GM12872 (cell line): ENCODE measurements around the gene EAF2.
A peak's percentile ranks its signal among the peaks of the same experiment; 100 is the strongest.

Source experiments
- TF ChIP-seq, protein P1 (sequence below): IDR thresholded peaks from 3 replicates; pipeline ENCODE4 v1.5.1; 2011; ENCODE audit warnings: low read depth, mild to moderate bottlenecking, low read length, moderate library complexity; ENCODE audit not compliant: insufficient read depth

EAF2 gene

DNA sequence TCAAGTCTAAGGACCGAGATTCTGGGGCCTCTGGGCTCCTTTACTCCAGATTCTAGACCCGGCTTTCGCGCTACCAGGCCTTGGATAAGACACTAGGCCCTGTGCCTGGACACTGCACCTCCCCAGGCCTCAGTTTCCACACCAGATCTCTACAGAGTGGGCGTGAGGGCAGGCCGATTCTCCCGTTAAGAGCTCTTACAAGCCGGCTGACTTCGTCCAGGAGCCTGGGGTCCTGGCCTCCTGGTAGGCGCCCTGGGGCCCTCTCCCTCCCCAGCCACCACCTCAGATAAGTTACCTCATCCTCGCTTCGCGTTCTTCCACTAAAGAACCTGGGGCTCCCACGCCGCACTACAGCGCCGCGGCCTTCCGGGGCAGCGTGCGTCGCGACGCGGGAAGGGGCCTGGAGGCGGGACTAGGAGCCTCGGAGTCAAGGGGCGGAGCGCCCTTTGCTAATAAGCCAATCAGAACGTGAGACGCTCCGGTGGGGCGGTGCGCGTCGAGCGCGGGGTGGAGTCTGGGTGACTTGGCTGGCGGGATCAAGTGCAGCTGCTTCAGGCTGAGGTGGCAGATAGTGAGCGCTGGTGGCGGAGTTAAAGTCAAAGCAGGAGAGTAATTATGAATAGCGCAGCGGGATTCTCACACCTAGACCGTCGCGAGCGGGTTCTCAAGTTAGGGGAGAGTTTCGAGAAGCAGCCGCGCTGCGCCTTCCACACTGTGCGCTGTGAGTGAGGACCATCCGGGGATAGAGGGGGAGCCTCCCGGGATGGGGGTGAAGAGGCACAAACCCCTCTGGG lies at the start of gene EAF2, which contains the start of gene IQCB1:
Gene EAF2, plus strand, starts transcription at position 539 of the 794 bp plus-strand sequence. Its CDS starts 77 bp downstream, at position 616.
Gene IQCB1, minus strand, starts transcription at position 390 of the 794 bp plus-strand sequence. CDS start 6,100 bp downstream, outside the sequence.
- TF ChIP-seq, protein P1, sequence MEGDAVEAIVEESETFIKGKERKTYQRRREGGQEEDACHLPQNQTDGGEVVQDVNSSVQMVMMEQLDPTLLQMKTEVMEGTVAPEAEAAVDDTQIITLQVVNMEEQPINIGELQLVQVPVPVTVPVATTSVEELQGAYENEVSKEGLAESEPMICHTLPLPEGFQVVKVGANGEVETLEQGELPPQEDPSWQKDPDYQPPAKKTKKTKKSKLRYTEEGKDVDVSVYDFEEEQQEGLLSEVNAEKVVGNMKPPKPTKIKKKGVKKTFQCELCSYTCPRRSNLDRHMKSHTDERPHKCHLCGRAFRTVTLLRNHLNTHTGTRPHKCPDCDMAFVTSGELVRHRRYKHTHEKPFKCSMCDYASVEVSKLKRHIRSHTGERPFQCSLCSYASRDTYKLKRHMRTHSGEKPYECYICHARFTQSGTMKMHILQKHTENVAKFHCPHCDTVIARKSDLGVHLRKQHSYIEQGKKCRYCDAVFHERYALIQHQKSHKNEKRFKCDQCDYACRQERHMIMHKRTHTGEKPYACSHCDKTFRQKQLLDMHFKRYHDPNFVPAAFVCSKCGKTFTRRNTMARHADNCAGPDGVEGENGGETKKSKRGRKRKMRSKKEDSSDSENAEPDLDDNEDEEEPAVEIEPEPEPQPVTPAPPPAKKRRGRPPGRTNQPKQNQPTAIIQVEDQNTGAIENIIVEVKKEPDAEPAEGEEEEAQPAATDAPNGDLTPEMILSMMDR: 0 out of 3 replicates have a peak, but pooled peaks have one; percentile 1

DNA sequence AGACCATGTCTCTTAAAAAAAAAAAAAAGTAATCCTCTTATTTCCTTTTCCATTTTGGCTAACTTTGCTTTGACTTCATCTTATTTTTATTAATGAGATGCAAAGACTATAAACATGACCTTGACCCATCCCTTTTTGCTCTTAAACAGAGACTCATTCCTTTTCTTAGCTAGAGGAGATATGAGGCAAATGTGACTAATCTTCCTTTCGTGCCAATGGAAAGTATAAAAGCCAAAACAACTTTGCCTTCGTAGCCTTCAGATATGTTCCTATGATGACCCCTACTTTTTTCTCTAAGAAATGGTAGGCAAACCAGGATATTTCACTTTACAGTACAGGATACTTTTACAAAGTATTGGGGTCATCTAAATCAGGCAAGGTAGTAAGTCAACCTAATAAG lies 48.5 kb upstream of the EAF2 start:
- TF ChIP-seq, protein P1: no peak

DNA sequence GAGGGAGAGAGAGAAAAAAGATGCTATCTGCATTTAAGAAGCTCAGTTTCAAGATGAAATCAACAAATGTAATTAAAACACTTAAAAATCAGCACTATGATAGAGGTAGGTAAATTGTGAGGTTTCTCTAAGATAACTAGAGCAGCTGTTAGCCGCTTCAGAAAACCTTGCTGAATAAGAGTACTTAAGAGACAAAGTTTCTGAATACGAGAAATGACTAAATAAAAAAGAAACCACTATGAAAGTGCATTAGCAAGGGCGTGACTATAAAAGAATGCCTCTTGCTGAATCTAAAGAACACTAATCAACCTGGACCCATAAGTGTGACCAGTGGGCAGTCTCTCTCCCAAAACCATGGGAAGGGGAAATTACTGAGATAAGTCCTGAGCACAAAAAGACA lies 41.9 kb upstream of the EAF2 start:
- TF ChIP-seq, protein P1: no peak

DNA sequence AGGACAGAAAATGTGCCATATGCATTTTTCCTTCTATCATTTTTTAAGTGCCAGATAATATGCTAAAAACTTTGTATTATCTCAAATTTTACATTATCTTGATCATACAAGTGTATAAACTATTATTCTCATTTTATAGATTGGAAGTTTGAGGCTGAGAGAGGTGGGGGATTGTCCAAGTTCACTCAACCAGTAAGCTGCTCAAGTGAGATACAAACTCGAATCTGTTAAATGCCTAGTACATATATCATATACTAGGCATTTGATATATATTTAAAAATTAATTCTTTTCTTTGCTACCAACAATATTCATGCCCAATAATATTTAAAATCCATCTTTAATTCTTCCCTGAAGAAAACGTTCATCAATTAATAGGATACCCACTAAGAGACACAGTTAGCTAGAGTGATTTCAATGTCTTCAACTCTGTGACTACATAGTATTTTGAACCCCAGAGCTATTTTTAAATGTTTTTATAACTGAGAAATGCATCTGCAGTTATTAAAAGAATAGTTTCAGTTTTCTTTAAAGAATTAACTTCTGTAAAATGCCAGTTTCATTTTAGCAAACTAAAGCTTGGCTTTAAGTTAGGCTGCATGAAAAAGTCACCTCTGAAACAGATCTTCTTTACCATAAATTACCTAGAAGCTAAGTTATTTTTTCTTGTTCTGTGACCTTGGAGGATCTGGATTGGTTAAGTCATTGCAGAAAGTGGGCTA lies 40.6 kb upstream of the EAF2 start:
- TF ChIP-seq, protein P1: no peak

DNA sequence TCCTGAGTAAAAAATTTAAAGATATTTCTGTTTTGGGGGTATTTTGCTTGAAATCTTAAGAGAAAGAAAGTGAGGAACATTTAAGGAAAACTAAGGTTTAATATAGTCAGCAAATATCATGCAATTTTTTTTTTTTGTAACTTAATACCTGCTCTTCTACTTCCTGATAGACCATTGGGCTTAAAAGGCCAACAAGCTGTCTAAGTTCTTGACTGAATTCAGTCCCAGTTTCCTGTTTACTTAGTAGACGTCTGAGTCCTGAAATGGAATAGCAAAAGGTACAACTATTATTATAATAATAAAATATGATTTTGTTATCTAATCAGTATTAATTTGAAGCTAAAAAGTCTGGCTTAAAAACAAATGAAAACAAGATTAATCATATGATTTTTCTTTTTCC lies 38.0 kb upstream of the EAF2 start:
- TF ChIP-seq, protein P1: no peak

DNA sequence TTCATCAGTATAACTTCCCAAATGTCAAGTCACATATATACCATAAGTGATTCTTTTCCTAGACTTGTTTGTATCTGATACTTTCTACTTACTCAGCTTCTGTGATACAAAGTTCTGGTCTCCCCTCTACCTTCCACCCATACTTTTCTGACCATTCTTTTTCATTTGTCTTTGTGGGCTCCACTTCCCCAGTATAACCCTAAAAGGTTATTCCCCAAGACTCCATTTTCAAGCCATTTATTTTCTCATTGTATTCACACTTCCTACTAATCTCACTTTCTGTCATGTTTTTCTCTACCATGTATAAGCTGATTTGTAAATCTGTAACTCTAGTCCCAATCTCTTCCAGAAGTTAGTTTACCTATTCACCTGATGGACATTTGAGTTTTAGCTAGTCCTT lies 34.1 kb upstream of the EAF2 start:
- TF ChIP-seq, protein P1: no peak

DNA sequence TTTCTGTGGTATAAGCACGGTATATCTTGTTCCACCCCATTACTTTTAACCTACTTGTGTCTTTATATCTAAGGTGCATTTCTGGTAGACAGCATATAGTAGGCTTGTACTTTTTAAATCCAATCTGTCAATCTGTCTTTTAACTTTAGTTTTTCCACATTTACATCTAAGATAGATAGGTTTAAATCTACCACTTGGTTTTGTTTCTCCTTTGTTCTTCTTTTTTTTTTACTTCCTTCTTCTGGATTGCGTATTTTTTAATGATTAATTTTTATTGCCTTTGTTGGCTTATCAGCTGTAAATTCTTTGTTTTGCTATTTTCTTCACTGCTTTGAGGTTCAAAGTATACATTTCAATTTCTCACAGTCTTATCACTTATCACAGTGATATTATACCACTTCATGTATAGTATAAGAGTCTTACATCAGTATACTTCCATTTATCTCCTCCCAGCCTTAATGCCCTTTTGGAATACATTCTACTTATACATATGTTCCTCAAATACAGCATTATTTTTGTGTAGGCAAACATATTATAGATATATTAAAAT lies 31.2 kb upstream of the EAF2 start:
- TF ChIP-seq, protein P1: no peak
